H1 (cell line): ENCODE results near the gene OLA1. TPM values are rescaled to one million over a fixed set of nuclear protein-coding genes. Genes with fewer than 3 reads are reported as not detected.
A peak's percentile ranks its signal among the peaks of the same experiment; 100 is the strongest.

Experiments
- CTCF ChIA-PET: fragments of 300-600 bp; sonication (Branson Sonifier 250); formaldehyde crosslinking; loops from one replicate; lab custom pipeline; 2021; ENCODE audit not compliant: partially characterized antibody; lab: Charles Lee
- POLR2A ChIA-PET: fragments of 300-600 bp; sonication (Branson Sonifier 250); formaldehyde crosslinking; loops from one replicate; lab custom pipeline; 2021; ENCODE audit warnings: inconsistent platforms; ENCODE audit not compliant: partially characterized antibody; lab: Charles Lee
- DNase-seq, 2 experiments: peaks; one replicate each; pipeline versions ENCODE4 v3.0.0 to v3.0.0-alpha.2; 2010 to 2022; ENCODE audit warnings: low spot score in 2 of 2, low read depth in 1 of 2, mixed read lengths in 1 of 2
- FAIRE-seq: peaks from 2 replicates; lab custom pipeline; 2011; peaks lifted over from hg19 to GRCh38; lab: Jason Lieb, UNC
- H2AFZ ChIP-seq: 2 replicates; pipeline ENCODE4 v1.8.1; 2012; ENCODE audit warnings: low read length, inconsistent platforms
- H2AK5ac ChIP-seq: 2 replicates; pipeline ENCODE4 v1.6.1; 2013; ENCODE audit warnings: low read depth, low read length
- H2BK120ac ChIP-seq: replicated peaks from 2 replicates; pipeline ENCODE3; 2013; ENCODE audit warnings: low read depth, low read length, inconsistent platforms
- H2BK12ac ChIP-seq: 2 replicates; pipeline ENCODE4 v1.6.1; 2013; ENCODE audit warnings: low read depth, low read length
- H2BK15ac ChIP-seq: 2 replicates; pipeline ENCODE4 v1.6.1; 2013; ENCODE audit warnings: low read length
- H2BK20ac ChIP-seq: 2 replicates; pipeline ENCODE4 v1.6.1; 2013; ENCODE audit warnings: low read length
- H2BK5ac ChIP-seq: 2 replicates; pipeline ENCODE4 v1.6.1; 2013; ENCODE audit warnings: low read depth, low read length
- H3K14ac ChIP-seq: 2 replicates; pipeline ENCODE4 v1.6.1; 2013; ENCODE audit warnings: inconsistent platforms; ENCODE audit not compliant: insufficient read length
- H3K18ac ChIP-seq: 2 replicates; pipeline ENCODE4 v1.6.1; 2013; ENCODE audit warnings: low read length; ENCODE audit errors: extremely low read depth
- H3K23ac ChIP-seq: 2 replicates; pipeline ENCODE4 v1.6.1; 2013; ENCODE audit warnings: inconsistent platforms; ENCODE audit not compliant: insufficient read length
- H3K23me2 ChIP-seq: 2 replicates; pipeline ENCODE4 v1.6.1; 2013; ENCODE audit warnings: low read depth, low read length
- H3K27ac ChIP-seq: 2 replicates; pipeline ENCODE4 v1.6.1; 2011; ENCODE audit warnings: low read depth, low read length, inconsistent platforms
- H3K27me3 ChIP-seq, 4 experiments: replicated peaks in 1 of 4; 1 replicate in 1 of 4; 2 replicates in 3 of 4; pipeline versions ENCODE4 v1.6.1 to v1.8.1; 2011 to 2013; ENCODE audit warnings: low read length in 3 of 4, mild to moderate bottlenecking in 3 of 4, inconsistent platforms in 2 of 4, mixed read lengths in 2 of 4, moderate library complexity in 1 of 4; ENCODE audit not compliant: control insufficient read depth in 3 of 4, insufficient read depth in 3 of 4; ENCODE audit errors: extremely low read depth in 1 of 4
- H3K36me3 ChIP-seq, 4 experiments: 2 replicates each; pipeline versions ENCODE4 v1.6.1 to v1.8.1; 2011 to 2013; ENCODE audit warnings: mild to moderate bottlenecking in 4 of 4, low read length in 3 of 4, moderate library complexity in 2 of 4, control low read depth in 1 of 4, inconsistent platforms in 1 of 4; ENCODE audit not compliant: insufficient read depth in 4 of 4, control insufficient read depth in 2 of 4
- H3K4ac ChIP-seq: replicated peaks from 2 replicates; pipeline ENCODE3; 2013; ENCODE audit warnings: low read length, low read depth, mixed read lengths, inconsistent platforms; ENCODE audit not compliant: insufficient read length
- H3K4me1 ChIP-seq, 4 experiments: replicated peaks in 1 of 4; 1 replicate in 1 of 4; 2 replicates in 3 of 4; pipeline versions ENCODE4 v1.6.1 to v1.8.1; 2011 to 2013; ENCODE audit warnings: low read length in 3 of 4, inconsistent platforms in 2 of 4, mixed read lengths in 1 of 4; ENCODE audit not compliant: insufficient read depth in 4 of 4, control insufficient read depth in 3 of 4
- H3K4me2 ChIP-seq, 2 experiments: 2 replicates each; pipeline versions ENCODE4 v1.6.1 to v1.8.1; 2011 to 2013; ENCODE audit warnings: low read depth in 2 of 2, low read length in 2 of 2, control low read depth in 1 of 2, inconsistent platforms in 1 of 2, mild to moderate bottlenecking in 1 of 2; ENCODE audit not compliant: insufficient read depth in 1 of 2
- H3K4me3 ChIP-seq, 4 experiments: fragments of 200-600, 300-600 bp in 1 of 4; sonication (generic), shearing (Covaris generic), sonication (Bioruptor Twin) in 1 of 4; 2 replicates each; pipeline versions ENCODE4 v1.5.1 to v1.8.1; 2011 to 2016; ENCODE audit warnings: low read length in 4 of 4, low read depth in 3 of 4, control low read depth in 2 of 4, inconsistent platforms in 2 of 4, mild to moderate bottlenecking in 2 of 4, mixed read lengths in 1 of 4, moderate library complexity in 1 of 4; ENCODE audit not compliant: insufficient read depth in 2 of 4; ENCODE audit errors: extremely low read depth in 1 of 4
- H3K56ac ChIP-seq: replicated peaks from 2 replicates; pipeline ENCODE3; 2013; ENCODE audit warnings: low read depth, mild to moderate bottlenecking, mixed read lengths, low read length, inconsistent platforms; ENCODE audit not compliant: insufficient read length
- H3K79me1 ChIP-seq: 2 replicates; pipeline ENCODE4 v1.6.1; 2013; ENCODE audit warnings: low read depth, low read length, control low read depth
- H3K79me2 ChIP-seq, 2 experiments: 2 replicates each; pipeline versions ENCODE4 v1.6.1 to v1.8.1; 2012 to 2013; ENCODE audit warnings: low read length in 2 of 2, mild to moderate bottlenecking in 2 of 2, inconsistent platforms in 1 of 2; ENCODE audit not compliant: insufficient read depth in 2 of 2, control insufficient read depth in 1 of 2
- H3K9ac ChIP-seq, 4 experiments: replicated peaks in 1 of 4; 1 replicate in 1 of 4; 2 replicates in 3 of 4; pipeline versions ENCODE4 v1.6.1 to v1.8.1; 2011 to 2013; ENCODE audit warnings: low read depth in 3 of 4, low read length in 3 of 4, control low read depth in 2 of 4, mild to moderate bottlenecking in 2 of 4, moderate library complexity in 2 of 4, inconsistent platforms in 1 of 4; ENCODE audit errors: extremely low read depth in 1 of 4
- H3K9me3 ChIP-seq, 2 experiments: 2 replicates each; pipeline versions ENCODE4 v1.6.1 to v1.8.1; 2012 to 2013; ENCODE audit warnings: mild to moderate bottlenecking in 2 of 2, moderate library complexity in 2 of 2, control low read depth in 1 of 2, inconsistent platforms in 1 of 2, low read depth in 1 of 2, low read length in 1 of 2, mixed read lengths in 1 of 2; ENCODE audit not compliant: insufficient read depth in 2 of 2
- H4K20me1 ChIP-seq, 2 experiments: replicated peaks in 1 of 2; 2 replicates each; pipeline versions ENCODE3 to v1.8.1; 2011 to 2013; ENCODE audit warnings: inconsistent platforms in 2 of 2, low read length in 2 of 2, mild to moderate bottlenecking in 1 of 2; ENCODE audit not compliant: insufficient read depth in 2 of 2, control insufficient read depth in 1 of 2
- H4K5ac ChIP-seq: 2 replicates; pipeline ENCODE4 v1.6.1; 2013; ENCODE audit warnings: low read length, low read depth, mixed read lengths, inconsistent platforms; ENCODE audit not compliant: insufficient read length
- H4K8ac ChIP-seq: 2 replicates; pipeline ENCODE4 v1.8.0; 2013; ENCODE audit warnings: mild to moderate bottlenecking, moderate library complexity, low read length, inconsistent platforms; ENCODE audit not compliant: insufficient read depth; ENCODE audit errors: extremely low read depth
- H4K91ac ChIP-seq: replicated peaks from 2 replicates; pipeline ENCODE3; 2013; ENCODE audit warnings: low read length, mixed read lengths, inconsistent platforms; ENCODE audit not compliant: insufficient read length
- FOSL1 ChIP-seq: IDR thresholded peaks from 2 replicates; pipeline ENCODE4 v1.6.1; 2011; ENCODE audit warnings: mild to moderate bottlenecking, low read depth, low read length, moderate library complexity; ENCODE audit not compliant: insufficient read depth
- MAX ChIP-seq: IDR thresholded peaks from 2 replicates; pipeline ENCODE4 v1.6.1; 2012; ENCODE audit warnings: inconsistent platforms
- WGBS, 2 experiments: shearing (Covaris generic) in 1 of 2; methylation state at CpG; one replicate each; pipeline versions ENCODE4 v1.1.6 to v1.1.7; 2013 to 2015; ENCODE audit warnings: low lambda C conversion rate in 2 of 2, mixed read lengths in 2 of 2, inconsistent platforms in 1 of 2, low coverage in 1 of 2, missing lambda C conversion rate in 1 of 2; ENCODE audit not compliant: insufficient replicate concordance in 2 of 2, insufficient coverage in 1 of 2, insufficient read length in 1 of 2; ENCODE audit errors: extremely low coverage in 1 of 2, missing lambda C conversion rate in 1 of 2; 5-methylcytosine and 5-hydroxymethylcytosine counted together
- polyA plus RNA-seq, 7 experiments: library from polyadenylated mRNA; depleted of rRNA in 3 of 7; stranded (reverse) in 5 of 7; unstranded in 2 of 7; fragments of >200 nt in 5 of 7; fragments of 200-250 nt in 2 of 7; gene quantifications; 1 replicate in 5 of 7; 2 replicates in 1 of 7; 4 replicates in 1 of 7; pipeline versions ENCODE4 v1.2.1 to v1.2.3, GENCODE V29; 2011 to 2013; ENCODE audit warnings: missing spikeins in 2 of 7, mixed read lengths in 2 of 7
- total RNA-seq: library from RNA; stranded (reverse); fragmentation: NEBNext Ultra II Directional; extraction: Animal tissue kit (Norgen Biotek cat#: 25700); gene quantifications from 2 replicates; pipeline ENCODE4 v1.2.1, GENCODE V29; 2021

OLA1 gene
- total and polyA plus RNA-seq, 2 of the 8 experiments (the other 6 are each of a cell fraction or from before 2014, with no cell fraction given), result 39.3 to 158 TPM

GRCh38 chr2:174076040-174076439 is 172.3 kb downstream of the OLA1 start:
- Histone ChIP-seq H3K79me1 (no peaks in the 10 kb centered on the region), H3K14ac (no peak overlapping the region), H2BK15ac (no peak overlapping the region), H2BK20ac (no peak overlapping the region), H3K23ac (no peak overlapping the region), H3K4ac (no peak overlapping the region), H2AK5ac (no peak overlapping the region), H4K8ac (no peak overlapping the region), H3K36me3 (peaks cover 0 to 4% (median 0%) of the 10 kb centered on the region in 4 experiments; a peak in 2 of 8 replicates), H3K9me3 (no peaks in the 10 kb centered on the region), H3K27me3 (no peaks in the 10 kb centered on the region)
- DNase-seq, result no peak
- TF ChIP-seq MAX (no peak), FOSL1 (no peak)
- TF ChIP-seq, all 59 proteins: peak for 0
- H3K79me2 ChIP-seq, result no peaks in the 10 kb centered on the region
- no peak overlapping the region for H3K4me3 ChIP-seq
- peak; percentile 36 for FAIRE-seq
- no peak overlapping the region for H3K9ac ChIP-seq
- H3K23me2 ChIP-seq, result no peaks in the 10 kb centered on the region
- H3K18ac ChIP-seq, result no peak overlapping the region
- no peak overlapping the region for H2BK5ac ChIP-seq
- H4K20me1 ChIP-seq, result no peaks in the 10 kb centered on the region
- no peak overlapping the region for H4K91ac ChIP-seq
- no peak overlapping the region for H4K5ac ChIP-seq
- no peak overlapping the region for H2BK120ac ChIP-seq
- peaks cover 0 to 5% (median 2%) of the 10 kb centered on the region in 4 experiments; a peak in 3 of 7 replicates for H3K4me1 ChIP-seq
- no peak overlapping the region for H3K56ac ChIP-seq
- ChIA-PET POLR2A (interaction anchor here (1.1 kb wide), 1 partner anchor 10 kb away, joined by 3 read pairs; no protein-coding TSS in a partner anchor), CTCF (no interaction called here)
- no peak overlapping the region for H2BK12ac ChIP-seq
- no peak overlapping the region for H3K27ac ChIP-seq
- H3K4me2 ChIP-seq, result no peak overlapping the region
- no peak overlapping the region for H2AFZ ChIP-seq
- WGBS, 2 experiments, result 82% methylated on average over 2 of the region's 2 CpGs; no CpG with 5 or more reads in 1 of the 2 experiments
